Measurements from ENCODE around the gene RNF39.

RNF39 gene

GRCh38 chr6:30075094-30075789 is at the start of gene RNF39:
RNF39 (minus strand) TSS chr6:30075769; CDS start chr6:30075585, 184 bp downstream.
- no peak for ATAC-seq
- TF ChIP-seq ZFP30 (CRISPR knock-in tag; IDR thresholded peaks at IDR 0.05) (no peak), ZNF70 (CRISPR knock-in tag; IDR thresholded peaks at IDR 0.05) (no peak), TCF4 (CRISPR knock-in tag; IDR thresholded peaks at IDR 0.05; ENCODE audit: borderline replicate concordance) (no peak), TOX (CRISPR knock-in tag; IDR thresholded peaks at IDR 0.05; ENCODE audit: borderline replicate concordance) (no peak), OSR1 (CRISPR knock-in tag; IDR thresholded peaks at IDR 0.05) (no peak), PPARA (CRISPR knock-in tag; IDR thresholded peaks at IDR 0.05; ENCODE audit: borderline replicate concordance) (no peak), SNAI2 (CRISPR knock-in tag; IDR thresholded peaks at IDR 0.05) (no peak), PATZ1 (CRISPR knock-in tag; IDR thresholded peaks at IDR 0.05; ENCODE audit: borderline replicate concordance) (no peak), RARB (CRISPR knock-in tag; IDR thresholded peaks at IDR 0.05) (no peak), CREB5 (CRISPR knock-in tag; IDR thresholded peaks at IDR 0.05; ENCODE audit: low read depth) (no peak), ISL1 (CRISPR knock-in tag; IDR thresholded peaks at IDR 0.05) (no peak), ARNTL (CRISPR knock-in tag; IDR thresholded peaks at IDR 0.05; ENCODE audit: borderline replicate concordance, low read depth) (no peak), ZC3H10 (CRISPR knock-in tag; IDR thresholded peaks at IDR 0.05) (no peak), ZNF565 (CRISPR knock-in tag; conservative IDR thresholded peaks at IDR 0.05; ENCODE audit: low read depth) (no peak)
- TF ChIP-seq, protein P1, sequence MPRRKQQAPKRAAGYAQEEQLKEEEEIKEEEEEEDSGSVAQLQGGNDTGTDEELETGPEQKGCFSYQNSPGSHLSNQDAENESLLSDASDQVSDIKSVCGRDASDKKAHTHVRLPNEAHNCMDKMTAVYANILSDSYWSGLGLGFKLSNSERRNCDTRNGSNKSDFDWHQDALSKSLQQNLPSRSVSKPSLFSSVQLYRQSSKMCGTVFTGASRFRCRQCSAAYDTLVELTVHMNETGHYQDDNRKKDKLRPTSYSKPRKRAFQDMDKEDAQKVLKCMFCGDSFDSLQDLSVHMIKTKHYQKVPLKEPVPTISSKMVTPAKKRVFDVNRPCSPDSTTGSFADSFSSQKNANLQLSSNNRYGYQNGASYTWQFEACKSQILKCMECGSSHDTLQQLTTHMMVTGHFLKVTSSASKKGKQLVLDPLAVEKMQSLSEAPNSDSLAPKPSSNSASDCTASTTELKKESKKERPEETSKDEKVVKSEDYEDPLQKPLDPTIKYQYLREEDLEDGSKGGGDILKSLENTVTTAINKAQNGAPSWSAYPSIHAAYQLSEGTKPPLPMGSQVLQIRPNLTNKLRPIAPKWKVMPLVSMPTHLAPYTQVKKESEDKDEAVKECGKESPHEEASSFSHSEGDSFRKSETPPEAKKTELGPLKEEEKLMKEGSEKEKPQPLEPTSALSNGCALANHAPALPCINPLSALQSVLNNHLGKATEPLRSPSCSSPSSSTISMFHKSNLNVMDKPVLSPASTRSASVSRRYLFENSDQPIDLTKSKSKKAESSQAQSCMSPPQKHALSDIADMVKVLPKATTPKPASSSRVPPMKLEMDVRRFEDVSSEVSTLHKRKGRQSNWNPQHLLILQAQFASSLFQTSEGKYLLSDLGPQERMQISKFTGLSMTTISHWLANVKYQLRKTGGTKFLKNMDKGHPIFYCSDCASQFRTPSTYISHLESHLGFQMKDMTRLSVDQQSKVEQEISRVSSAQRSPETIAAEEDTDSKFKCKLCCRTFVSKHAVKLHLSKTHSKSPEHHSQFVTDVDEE (CRISPR knock-in tag; IDR thresholded peaks at IDR 0.05) = no peak
- TF ChIP-seq, protein P2, sequence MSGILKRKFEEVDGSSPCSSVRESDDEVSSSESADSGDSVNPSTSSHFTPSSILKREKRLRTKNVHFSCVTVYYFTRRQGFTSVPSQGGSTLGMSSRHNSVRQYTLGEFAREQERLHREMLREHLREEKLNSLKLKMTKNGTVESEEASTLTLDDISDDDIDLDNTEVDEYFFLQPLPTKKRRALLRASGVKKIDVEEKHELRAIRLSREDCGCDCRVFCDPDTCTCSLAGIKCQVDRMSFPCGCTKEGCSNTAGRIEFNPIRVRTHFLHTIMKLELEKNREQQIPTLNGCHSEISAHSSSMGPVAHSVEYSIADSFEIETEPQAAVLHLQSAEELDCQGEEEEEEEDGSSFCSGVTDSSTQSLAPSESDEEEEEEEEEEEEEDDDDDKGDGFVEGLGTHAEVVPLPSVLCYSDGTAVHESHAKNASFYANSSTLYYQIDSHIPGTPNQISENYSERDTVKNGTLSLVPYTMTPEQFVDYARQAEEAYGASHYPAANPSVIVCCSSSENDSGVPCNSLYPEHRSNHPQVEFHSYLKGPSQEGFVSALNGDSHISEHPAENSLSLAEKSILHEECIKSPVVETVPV (CRISPR knock-in tag; IDR thresholded peaks at IDR 0.05) = no peak
- TF ChIP-seq, protein P3, sequence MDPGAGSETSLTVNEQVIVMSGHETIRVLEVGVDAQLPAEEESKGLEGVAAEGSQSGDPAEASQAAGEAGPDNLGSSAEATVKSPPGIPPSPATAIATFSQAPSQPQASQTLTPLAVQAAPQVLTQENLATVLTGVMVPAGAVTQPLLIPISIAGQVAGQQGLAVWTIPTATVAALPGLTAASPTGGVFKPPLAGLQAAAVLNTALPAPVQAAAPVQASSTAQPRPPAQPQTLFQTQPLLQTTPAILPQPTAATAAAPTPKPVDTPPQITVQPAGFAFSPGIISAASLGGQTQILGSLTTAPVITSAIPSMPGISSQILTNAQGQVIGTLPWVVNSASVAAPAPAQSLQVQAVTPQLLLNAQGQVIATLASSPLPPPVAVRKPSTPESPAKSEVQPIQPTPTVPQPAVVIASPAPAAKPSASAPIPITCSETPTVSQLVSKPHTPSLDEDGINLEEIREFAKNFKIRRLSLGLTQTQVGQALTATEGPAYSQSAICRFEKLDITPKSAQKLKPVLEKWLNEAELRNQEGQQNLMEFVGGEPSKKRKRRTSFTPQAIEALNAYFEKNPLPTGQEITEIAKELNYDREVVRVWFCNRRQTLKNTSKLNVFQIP (CRISPR knock-in tag; IDR thresholded peaks at IDR 0.05; ENCODE audit: borderline replicate concordance, low read depth) = no peak

GRCh38 chr6:30122515-30122914 is 46.9 kb upstream of the RNF39 start:
- TF ChIP-seq, protein P1 (CRISPR knock-in tag; IDR thresholded peaks at IDR 0.05) = no peak
- TF ChIP-seq TCF4 (CRISPR knock-in tag; IDR thresholded peaks at IDR 0.05; ENCODE audit: borderline replicate concordance) (no peak), ZNF565 (CRISPR knock-in tag; conservative IDR thresholded peaks at IDR 0.05; ENCODE audit: low read depth) (no peak), ZNF70 (CRISPR knock-in tag; IDR thresholded peaks at IDR 0.05) (no peak), ARNTL (CRISPR knock-in tag; IDR thresholded peaks at IDR 0.05; ENCODE audit: borderline replicate concordance, low read depth) (no peak), OSR1 (CRISPR knock-in tag; IDR thresholded peaks at IDR 0.05) (no peak), ZFP30 (CRISPR knock-in tag; IDR thresholded peaks at IDR 0.05) (no peak), TOX (CRISPR knock-in tag; IDR thresholded peaks at IDR 0.05; ENCODE audit: borderline replicate concordance) (no peak)
- TF ChIP-seq, protein P3 (CRISPR knock-in tag; IDR thresholded peaks at IDR 0.05; ENCODE audit: borderline replicate concordance, low read depth) = no peak
- no peak for ATAC-seq
